HG02852 (cell line): Measurements from ENCODE around the gene PARD3B.

ENCODE experiments used
- ATAC-seq: cut with Tn5 transposase; IDR thresholded peaks from one replicate; pipeline ENCODE4 v1.9.1; 2021; ENCODE audit warnings: mild to moderate bottlenecking, moderate library complexity; ENCODE audit not compliant: unreplicated experiment

PARD3B gene

GRCh38 chr2:205524656-205525055 is 979.4 kb downstream of the PARD3B start:
- no peak for ATAC-seq

GRCh38 chr2:205527801-205528200 is 982.5 kb downstream of the PARD3B start:
- no peak for ATAC-seq

GRCh38 chr2:205531072-205531471 is 985.8 kb downstream of the PARD3B start:
- no peak for ATAC-seq

GRCh38 chr2:205531489-205532148 is 986.3 kb downstream of the PARD3B start:
- no peak for ATAC-seq

- ATAC-seq = no peak
These were observed 989.7 kb downstream of the PARD3B start for GRCh38 chr2:205535001-205535400.

- no peak for ATAC-seq
These were observed 994.3 kb downstream of the PARD3B start for GRCh38 chr2:205539603-205540002.

- ATAC-seq = no peak
These were observed 994.8 kb downstream of the PARD3B start for GRCh38 chr2:205540036-205540435.

GRCh38 chr2:205543262-205543843 is 998.1 kb downstream of the PARD3B start:
- no peak for ATAC-seq

- ATAC-seq = no peak
These were observed 998.8 kb downstream of the PARD3B start for GRCh38 chr2:205543937-205544702.

- no peak for ATAC-seq
These were observed 1000.9 kb downstream of the PARD3B start for GRCh38 chr2:205545971-205546816.

GRCh38 chr2:205555566-205556230 is 1010.4 kb downstream of the PARD3B start:
- ATAC-seq = no peak

GRCh38 chr2:205556357-205556756 is 1011.1 kb downstream of the PARD3B start:
- no peak for ATAC-seq

GRCh38 chr2:205556841-205557539 is 1011.7 kb downstream of the PARD3B start:
- no peak for ATAC-seq

- no peak for ATAC-seq
These were observed 1012.6 kb downstream of the PARD3B start for GRCh38 chr2:205557873-205558272.

GRCh38 chr2:205561441-205561840 is 1016.2 kb downstream of the PARD3B start:
- ATAC-seq = no peak

- ATAC-seq = no peak
These were observed 1018.4 kb downstream of the PARD3B start for GRCh38 chr2:205563646-205564045.

- no peak for ATAC-seq
These were observed 1019.3 kb downstream of the PARD3B start for GRCh38 chr2:205564346-205565141.

- ATAC-seq = no peak
These were observed 1019.9 kb downstream of the PARD3B start for GRCh38 chr2:205565142-205565522.

GRCh38 chr2:205566606-205567168 is 1021.4 kb downstream of the PARD3B start:
- no peak for ATAC-seq
